Measurements from ENCODE around the gene BRI3. TPM values are rescaled to one million over a fixed set of nuclear protein-coding genes. Genes with fewer than 3 reads are reported as not detected.

Gene BRI3
- total RNA-seq, 1 donor from 2014 or later, result 61.6 TPM

DNA sequence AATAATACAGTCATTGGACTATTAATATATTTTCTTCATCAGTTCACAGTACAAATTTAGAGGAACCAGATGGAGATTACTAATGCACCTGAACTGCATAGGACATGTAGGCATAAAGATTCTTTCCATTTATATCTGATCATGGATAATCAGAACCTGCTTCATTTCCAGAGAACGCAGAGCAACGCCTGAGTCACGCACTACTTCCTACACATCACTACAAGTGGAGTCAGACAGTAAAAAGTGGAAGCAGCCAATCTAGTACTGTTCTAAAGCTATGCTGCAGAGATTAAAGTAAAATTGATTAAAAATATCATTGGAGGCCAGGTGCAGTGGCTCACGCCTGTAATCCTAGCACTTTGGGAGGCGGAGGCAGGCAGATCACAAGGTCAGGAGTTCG, 43.3 kb downstream of the BRI3 start:
- no peak for DNase-seq (ENCODE audit: low spot score in 2 of 2)
- Histone ChIP-seq H3K27me3 (no peaks in the 10 kb centered on the region), H3K36me3 (peaks cover 0 to 4% of the 10 kb centered on the region in 2 donors), H3K9me3 (peaks cover 0 to 9% of the 10 kb centered on the region in 2 donors), H3K4me3 (no peak overlapping the region), H3K27ac (no peak overlapping the region), H3K4me1 (no peaks in the 10 kb centered on the region)
- intact Hi-C loops (cut with DNase I), result no loop called here
- TF ChIP-seq, protein P1, sequence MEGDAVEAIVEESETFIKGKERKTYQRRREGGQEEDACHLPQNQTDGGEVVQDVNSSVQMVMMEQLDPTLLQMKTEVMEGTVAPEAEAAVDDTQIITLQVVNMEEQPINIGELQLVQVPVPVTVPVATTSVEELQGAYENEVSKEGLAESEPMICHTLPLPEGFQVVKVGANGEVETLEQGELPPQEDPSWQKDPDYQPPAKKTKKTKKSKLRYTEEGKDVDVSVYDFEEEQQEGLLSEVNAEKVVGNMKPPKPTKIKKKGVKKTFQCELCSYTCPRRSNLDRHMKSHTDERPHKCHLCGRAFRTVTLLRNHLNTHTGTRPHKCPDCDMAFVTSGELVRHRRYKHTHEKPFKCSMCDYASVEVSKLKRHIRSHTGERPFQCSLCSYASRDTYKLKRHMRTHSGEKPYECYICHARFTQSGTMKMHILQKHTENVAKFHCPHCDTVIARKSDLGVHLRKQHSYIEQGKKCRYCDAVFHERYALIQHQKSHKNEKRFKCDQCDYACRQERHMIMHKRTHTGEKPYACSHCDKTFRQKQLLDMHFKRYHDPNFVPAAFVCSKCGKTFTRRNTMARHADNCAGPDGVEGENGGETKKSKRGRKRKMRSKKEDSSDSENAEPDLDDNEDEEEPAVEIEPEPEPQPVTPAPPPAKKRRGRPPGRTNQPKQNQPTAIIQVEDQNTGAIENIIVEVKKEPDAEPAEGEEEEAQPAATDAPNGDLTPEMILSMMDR (IDR thresholded peaks at IDR 0.05), result no peak

DNA sequence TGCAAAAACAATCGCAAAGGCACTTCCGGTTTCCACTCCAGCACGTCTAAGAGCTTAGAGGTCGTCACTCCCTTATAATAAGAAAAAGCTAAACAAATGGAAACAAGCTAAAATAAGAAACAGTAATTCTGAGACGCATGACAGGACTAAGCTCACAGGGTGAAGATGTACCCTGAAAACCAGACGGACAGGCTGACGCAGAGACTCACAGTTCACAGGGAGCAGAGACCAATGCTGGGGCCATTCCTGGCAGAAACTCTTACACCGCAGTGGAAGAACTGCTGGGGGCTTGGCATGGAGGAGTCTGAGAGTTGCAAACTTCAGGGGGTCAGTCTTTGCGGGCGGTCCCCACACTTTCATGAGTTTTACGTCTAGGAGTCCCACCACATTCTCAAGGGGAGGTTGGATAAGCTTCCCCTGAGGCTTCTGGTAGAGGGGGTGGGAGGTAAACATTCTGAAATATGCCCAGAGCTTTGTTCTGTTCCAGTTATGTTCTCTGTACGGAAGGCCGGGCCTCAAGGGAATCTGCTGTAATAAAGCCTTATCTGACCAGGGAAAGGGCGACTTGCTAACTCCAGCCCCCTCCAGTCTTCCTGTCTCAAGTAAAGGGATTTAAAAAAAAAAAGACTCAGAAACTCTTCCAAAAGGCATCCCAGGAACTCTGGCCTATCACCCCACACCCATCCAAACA, 47.8 kb downstream of the BRI3 start:
- intact Hi-C loops (cut with DNase I), result no loop called here
- H3K27ac ChIP-seq, result no peak overlapping the region
- TF ChIP-seq, protein P1 (IDR thresholded peaks at IDR 0.05), result no peak
- no peaks in the 10 kb centered on the region for H3K36me3 ChIP-seq
- no peak for DNase-seq (ENCODE audit: low spot score in 2 of 2)
- H3K4me3 ChIP-seq, result no peak overlapping the region
- H3K27me3 ChIP-seq, result no peaks in the 10 kb centered on the region
- H3K9me3 ChIP-seq, result peaks cover 0 to 12% of the 10 kb centered on the region in 2 donors
- H3K4me1 ChIP-seq, result no peaks in the 10 kb centered on the region

DNA sequence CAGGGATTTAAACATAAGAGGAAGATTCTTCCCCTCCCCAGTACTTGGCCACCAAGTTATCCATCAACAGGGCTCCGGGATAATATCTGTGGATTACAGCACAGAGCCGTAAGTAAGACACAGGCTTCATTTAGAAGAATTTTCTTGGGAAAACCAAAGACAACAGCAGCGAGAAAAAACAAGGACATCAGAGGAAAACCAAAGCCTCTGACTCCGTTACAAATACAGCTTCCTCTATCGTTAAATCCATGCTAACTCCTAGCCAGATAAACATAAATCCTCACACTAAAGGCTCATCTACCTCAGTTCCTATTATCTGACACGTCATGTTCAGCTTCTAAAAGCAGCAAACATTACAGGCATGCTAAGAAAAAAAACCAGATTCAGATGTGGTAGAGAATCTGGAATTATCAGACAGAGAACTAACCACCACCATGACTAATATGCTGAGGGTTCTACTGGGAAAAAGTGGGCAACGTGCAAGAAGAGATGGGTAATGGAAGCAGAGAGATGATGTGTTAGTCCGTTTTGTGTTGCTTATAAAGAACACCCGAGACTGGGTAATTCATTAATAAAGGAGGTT, 48.4 kb downstream of the BRI3 start:
- Histone ChIP-seq H3K4me1 (no peaks in the 10 kb centered on the region), H3K27me3 (no peaks in the 10 kb centered on the region), H3K36me3 (no peaks in the 10 kb centered on the region), H3K9me3 (peaks cover 0 to 8% of the 10 kb centered on the region in 2 donors), H3K27ac (no peak overlapping the region), H3K4me3 (no peak overlapping the region)
- intact Hi-C loops (cut with DNase I), result no loop called here
- no peak for DNase-seq (ENCODE audit: low spot score in 2 of 2)
- TF ChIP-seq, protein P1 (IDR thresholded peaks at IDR 0.05), result no peak

DNA sequence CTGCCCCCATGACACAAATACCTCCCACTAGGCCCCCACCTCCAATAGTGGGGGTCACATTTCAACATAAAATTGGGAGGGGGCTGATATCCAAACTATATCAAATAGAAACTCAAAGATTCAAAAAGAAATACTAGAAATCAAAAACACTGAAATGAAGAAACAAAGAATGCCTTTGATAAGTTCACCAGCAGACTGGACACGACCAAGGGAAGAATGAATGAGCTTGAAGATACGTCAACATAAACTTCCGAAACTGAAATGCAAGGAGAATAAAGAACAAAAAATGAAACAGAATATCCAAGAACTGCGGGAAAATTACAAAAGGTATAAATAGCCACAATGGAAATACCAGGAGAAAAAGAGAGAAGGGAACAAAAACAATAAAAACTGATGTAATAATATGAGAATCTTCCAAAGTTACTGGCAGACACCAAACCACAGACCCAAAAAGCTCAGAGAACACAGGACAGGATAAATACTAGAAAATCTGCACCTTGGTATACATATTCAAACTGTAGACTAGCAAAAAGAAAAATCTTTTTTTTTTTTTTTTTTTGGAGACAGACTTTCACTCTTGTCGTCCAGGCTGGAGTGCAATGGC, 49.5 kb downstream of the BRI3 start:
- TF ChIP-seq, protein P1 (IDR thresholded peaks at IDR 0.05), result no peak
- peaks cover 0 to 8% of the 10 kb centered on the region in 2 donors for H3K9me3 ChIP-seq
- no peaks in the 10 kb centered on the region for H3K4me1 ChIP-seq
- no peak overlapping the region for H3K27ac ChIP-seq
- no peak for DNase-seq (ENCODE audit: low spot score in 2 of 2)
- no peak overlapping the region for H3K4me3 ChIP-seq
- no peaks in the 10 kb centered on the region for H3K36me3 ChIP-seq
- intact Hi-C loops (cut with DNase I), result no loop called here
- H3K27me3 ChIP-seq, result no peaks in the 10 kb centered on the region

DNA sequence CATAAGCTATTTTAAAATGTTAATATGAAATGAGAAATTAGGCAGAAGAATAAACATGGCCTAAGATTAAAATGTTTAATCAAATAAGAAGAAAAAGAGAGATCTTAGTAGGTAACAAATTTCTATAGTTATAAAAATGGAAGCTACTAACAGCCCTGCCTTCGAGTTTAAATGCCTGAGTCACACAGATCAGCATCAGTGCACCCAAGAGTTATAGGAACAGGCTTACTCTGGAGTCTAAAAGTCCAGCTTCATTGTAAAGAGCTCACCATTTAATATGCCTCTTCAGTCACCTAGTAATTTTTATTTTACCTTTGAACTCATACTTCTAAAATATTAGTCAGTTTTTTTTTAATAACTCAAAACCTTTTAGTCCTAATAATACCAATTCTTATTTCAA, 52.6 kb downstream of the BRI3 start:
- no peaks in the 10 kb centered on the region for H3K36me3 ChIP-seq

More for the DNA sequence above, 52.6 kb downstream of the BRI3 start:
- H3K4me1 ChIP-seq, result no peaks in the 10 kb centered on the region
- TF ChIP-seq, protein P1 (IDR thresholded peaks at IDR 0.05), result no peak
- no peak overlapping the region for H3K4me3 ChIP-seq
- intact Hi-C loops (cut with DNase I), result no loop called here
- no peak for DNase-seq (ENCODE audit: low spot score in 2 of 2)
- no peak overlapping the region for H3K27ac ChIP-seq
- H3K9me3 ChIP-seq, result peaks cover 0 to 8% of the 10 kb centered on the region in 2 donors
- no peaks in the 10 kb centered on the region for H3K27me3 ChIP-seq

Measured in ascending aorta (tissue), 2 donors.